ENCODE data around the gene MVB12B. TPM values are rescaled to one million over a fixed set of nuclear protein-coding genes. Genes with fewer than 3 reads are reported as not detected.

MVB12B gene
- total RNA-seq, 1 donor from 2014 or later: 1.8 TPM

- no peak for DNase-seq (ENCODE audit: low read depth, low spot score)
Observed at GRCh38 chr9:126380447-126380846, 53.8 kb downstream of the MVB12B start.

- no peak for DNase-seq (ENCODE audit: low read depth, low spot score)
Observed at GRCh38 chr9:126381195-126381594, 54.6 kb downstream of the MVB12B start.

- no peak for DNase-seq (ENCODE audit: low read depth, low spot score)
Observed at GRCh38 chr9:126383406-126384046, 56.9 kb downstream of the MVB12B start.

DNA sequence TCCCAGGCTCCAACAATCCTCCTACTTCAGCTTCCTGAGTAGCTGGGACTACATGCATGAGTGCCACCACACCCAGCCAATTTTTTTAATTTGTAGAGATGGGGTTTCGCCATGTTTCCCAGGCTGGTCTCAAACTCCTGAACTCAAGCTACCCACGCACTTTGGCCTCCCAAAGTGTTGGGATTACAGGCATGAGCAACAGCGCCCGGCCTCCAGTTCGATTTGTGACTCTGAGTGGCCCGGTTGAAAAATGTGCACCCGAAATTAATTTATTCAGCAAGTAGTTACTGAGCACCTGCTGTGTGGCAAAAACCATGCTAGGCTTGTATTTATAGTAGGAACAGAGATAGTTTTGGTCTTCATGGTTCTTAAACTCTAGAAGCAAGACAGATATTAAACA is 58.3 kb downstream of the MVB12B start:
- DNase-seq (ENCODE audit: low read depth, low spot score): no peak

DNA sequence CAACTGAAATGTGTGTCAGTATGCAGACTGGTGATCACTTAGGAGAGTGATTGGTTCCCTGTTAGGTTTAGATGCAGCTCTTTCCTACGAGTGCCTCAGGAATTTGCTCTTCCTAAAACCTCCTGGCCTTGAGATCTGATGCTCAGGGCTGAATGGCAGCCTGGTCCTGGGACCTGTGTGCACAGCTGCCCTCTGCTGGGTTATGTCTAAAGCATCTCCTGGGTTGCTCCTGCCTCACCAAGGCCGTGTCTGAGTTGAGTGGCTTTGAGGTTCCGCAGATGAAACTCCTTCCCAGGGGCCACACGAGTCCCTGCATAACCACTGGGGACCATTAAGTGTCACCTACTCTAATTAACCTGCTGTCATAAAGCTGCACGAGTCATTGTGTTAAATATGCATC is 59.5 kb downstream of the MVB12B start:
- DNase-seq (ENCODE audit: low read depth, low spot score): no peak

DNA sequence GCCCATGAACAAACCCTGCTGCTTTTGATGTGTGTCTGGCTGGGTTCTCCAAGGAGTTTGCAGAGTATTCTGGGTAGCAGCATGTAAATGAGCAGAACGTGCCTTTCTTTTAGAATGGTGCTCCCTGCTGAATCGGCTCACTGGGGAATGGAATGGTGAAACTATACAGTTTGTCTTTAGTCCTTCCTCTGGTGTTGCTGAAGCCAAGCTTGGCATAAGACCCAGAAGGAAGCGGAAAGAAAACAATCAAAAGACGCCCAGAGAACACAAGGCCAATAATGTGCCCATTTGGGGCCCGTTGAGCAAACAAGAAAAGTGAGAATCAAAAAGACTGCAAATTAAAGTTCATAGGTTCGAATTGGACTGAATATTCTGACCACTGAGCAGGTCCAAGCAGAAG is 60.1 kb downstream of the MVB12B start:
- DNase-seq (ENCODE audit: low read depth, low spot score): no peak

GRCh38 chr9:126388964-126389708 is 62.5 kb downstream of the MVB12B start:
- no peak for DNase-seq (ENCODE audit: low read depth, low spot score)

DNA sequence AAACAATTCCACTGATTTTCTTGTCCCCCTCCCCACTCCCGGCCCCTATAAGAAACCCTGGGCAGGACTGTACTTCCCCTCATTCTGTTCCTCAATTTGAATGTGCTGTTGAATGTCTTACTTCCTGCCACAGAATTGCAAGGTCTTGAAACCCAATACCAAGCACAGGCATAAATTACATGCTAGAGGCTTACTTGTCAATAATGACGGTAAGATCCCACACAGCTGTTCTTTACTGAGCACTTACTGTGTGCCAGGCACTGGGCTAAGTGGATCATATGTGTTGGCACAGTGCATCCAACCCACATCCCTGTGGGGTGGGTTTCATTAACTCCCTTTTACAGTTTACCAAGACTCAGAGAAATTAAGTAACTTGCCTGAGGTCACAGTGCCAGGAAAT is 63.4 kb downstream of the MVB12B start:
- no peak for DNase-seq (ENCODE audit: low read depth, low spot score)

DNA sequence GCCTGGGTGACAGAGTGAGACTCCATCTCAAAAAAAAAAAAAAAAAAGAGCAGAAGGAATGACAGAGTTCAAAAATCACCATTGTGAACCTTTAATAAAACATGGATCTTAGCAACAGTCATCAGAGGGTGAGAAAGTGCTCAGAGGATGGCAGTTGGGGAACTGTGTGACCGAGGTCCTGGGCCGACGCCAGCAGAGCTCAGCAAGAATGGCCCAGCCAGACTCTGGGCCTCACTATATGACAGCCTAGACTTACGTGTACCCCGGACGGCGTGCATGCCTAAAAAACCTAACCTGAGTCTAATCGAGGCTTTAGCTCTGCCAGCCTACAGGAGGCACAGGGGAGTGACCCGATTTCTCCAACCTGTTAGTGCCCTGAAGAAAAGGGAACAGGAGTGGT is 64.3 kb downstream of the MVB12B start:
- no peak for DNase-seq (ENCODE audit: low read depth, low spot score)

GRCh38 chr9:126391713-126392661 is 65.4 kb downstream of the MVB12B start:
- DNase-seq (ENCODE audit: low read depth, low spot score): no peak

DNA sequence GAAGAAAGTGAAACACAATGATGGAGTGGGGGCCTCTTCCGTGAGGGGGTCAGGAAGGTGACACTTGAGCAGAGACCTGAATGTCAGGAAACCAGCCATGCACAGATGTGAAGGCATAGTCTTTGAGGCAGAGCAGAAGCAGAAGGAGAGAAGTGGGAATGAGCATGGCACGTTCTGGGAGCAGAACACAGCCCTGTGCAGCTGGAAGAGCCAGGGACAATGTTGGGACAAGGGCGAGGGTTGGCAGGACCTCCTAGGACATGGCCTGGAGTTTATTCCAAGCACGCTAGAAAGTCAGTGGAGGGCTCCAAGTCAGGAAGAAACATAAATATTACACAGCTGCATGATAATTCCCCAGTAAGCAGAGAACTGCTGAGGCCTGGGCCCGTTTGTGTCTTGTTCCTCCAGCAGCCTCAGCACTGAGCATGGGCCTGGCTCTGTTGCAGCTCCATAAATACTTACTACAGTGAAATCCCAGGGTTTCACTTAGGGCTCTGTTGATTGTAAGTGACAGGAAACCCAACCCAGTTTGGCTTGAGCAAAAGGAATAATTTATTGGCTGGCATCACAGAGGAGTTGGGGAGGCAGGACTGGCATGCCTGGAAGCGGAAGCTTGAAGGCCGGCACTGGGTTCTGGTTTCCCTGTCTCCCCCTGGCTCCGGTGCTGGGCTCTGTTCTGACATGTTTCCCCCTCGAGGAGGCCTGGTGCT is 66.2 kb downstream of the MVB12B start:
- no peak for DNase-seq (ENCODE audit: low read depth, low spot score)

GRCh38 chr9:126393876-126394275 is 67.2 kb downstream of the MVB12B start:
- DNase-seq (ENCODE audit: low read depth, low spot score): no peak

DNA sequence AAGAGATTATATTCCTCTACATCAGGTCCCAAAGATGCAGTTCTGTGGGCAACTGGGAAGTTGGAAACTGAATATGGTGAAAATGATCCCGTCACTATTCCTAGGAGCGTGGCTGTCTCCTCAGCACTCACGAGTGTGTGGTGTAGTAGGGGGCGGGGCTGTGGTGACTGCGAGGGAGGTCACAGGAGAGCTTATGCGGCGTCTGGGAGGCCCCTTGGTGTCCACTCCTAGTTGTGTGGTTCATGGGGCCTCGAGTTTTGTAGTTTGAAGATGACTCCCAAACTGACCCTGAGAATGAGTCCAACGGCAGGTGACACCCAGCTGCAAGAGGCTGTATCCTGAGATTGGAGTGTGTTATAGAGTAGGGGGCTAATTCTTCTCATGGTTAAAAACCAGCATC is 68.2 kb downstream of the MVB12B start:
- DNase-seq (ENCODE audit: low read depth, low spot score): no peak

DNA sequence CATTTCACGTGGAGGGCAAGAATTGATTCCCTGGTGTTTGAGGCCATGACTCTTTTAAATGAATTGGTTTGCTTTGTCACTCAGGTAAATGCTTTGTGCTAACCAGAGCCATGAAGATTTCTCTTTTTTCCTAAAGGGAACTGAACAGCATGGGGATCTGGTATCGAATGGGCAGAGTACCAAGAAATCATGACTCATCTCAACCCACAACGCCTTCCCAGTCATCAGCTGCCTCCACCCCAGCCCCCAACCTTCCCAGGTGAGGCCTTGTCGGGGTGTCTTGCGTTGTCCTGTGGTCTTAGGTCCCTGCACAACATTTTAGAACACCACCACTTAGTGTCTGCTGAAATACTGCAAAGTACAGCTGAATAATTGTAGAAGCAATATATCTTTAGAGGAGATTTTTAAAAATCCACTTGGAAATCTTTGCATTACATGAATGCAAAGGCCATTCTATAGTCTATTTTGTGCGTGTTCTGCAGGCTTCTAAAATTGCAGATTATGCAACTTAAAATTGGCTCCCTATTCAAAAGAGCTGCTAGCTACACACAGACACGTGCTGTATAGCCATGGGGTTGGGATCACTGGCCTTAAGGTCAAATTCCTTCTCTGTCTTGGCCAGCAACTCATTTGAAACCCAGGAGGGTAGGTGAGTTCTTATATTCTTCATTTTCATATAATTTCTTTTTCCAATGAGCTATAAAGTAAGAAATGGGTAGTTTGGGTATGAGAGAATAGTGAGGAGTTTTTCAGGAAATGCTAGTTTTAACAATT is 69.0 kb downstream of the MVB12B start:
- no peak for DNase-seq (ENCODE audit: low read depth, low spot score)

DNA sequence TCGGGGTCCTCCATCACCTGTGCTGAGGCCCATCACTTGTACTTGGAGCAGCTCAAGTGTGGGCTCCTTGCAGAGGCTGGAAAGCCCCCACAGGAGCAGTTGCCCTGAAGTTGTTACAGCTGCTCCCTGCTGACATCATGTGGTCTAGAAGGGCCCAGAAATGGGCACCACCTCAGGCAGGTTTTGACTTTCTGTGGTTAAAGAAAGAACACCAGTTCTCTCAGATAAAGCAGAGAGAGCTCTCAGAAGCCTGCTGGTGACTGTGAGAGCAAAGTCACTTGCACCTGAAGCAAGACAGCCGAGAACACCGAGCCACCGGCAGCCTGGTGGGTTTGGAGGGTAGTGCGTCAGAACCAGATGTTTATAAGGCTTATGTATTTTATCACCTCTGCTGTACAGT is 70.4 kb downstream of the MVB12B start:
- DNase-seq (ENCODE audit: low read depth, low spot score): no peak

- DNase-seq (ENCODE audit: low read depth, low spot score): no peak
Observed at GRCh38 chr9:126398403-126399058, 71.9 kb downstream of the MVB12B start.

GRCh38 chr9:126399251-126399650 is 72.6 kb downstream of the MVB12B start:
- no peak for DNase-seq (ENCODE audit: low read depth, low spot score)

- DNase-seq (ENCODE audit: low read depth, low spot score): no peak
Observed at GRCh38 chr9:126399789-126400188, 73.2 kb downstream of the MVB12B start.

DNA sequence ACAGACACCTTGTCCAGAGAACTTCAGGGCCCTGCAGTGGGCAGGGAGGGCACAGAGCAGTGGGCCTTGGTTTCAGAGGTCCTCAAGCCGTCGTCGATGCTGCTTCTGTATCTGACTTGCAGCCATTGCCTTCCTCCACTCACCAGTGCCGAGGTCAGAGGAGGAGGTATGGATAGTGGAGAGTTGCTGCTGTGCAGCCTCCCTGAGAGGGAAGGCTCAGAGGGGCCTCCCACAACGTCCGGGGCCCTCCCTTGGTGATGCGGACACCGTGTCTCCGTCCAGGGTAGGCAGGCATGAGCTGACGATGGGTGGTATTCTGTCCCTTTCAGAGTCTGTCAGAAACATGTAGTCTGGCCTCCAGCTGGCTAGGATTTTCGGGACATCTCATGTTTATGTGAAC is 73.9 kb downstream of the MVB12B start:
- DNase-seq (ENCODE audit: low read depth, low spot score): no peak

- no peak for DNase-seq (ENCODE audit: low read depth, low spot score)
Observed at GRCh38 chr9:126401107-126401506, 74.5 kb downstream of the MVB12B start.
